Loucy (cell line): Measurements from ENCODE around the gene ROBO1.

Experiments used
- H2AFZ ChIP-seq: fragments of 200-600 bp; sonication (generic); 2 replicates; pipeline ENCODE4 v1.6.0; 2016; ENCODE audit warnings: antibody characterized with exemption, mild to moderate bottlenecking, low read length, moderate library complexity
- H3F3A ChIP-seq: fragments of 200-600 bp; 2 replicates; pipeline ENCODE4 v1.6.0; 2016; ENCODE audit warnings: antibody characterized with exemption, low read depth, mild to moderate bottlenecking
- H3K27me3 ChIP-seq: fragments of 200-600 bp; sonication (generic); 2 replicates; pipeline ENCODE4 v1.6.1; 2014; ENCODE audit warnings: low read length, mild to moderate bottlenecking; ENCODE audit not compliant: insufficient read depth, poor library complexity, severe bottlenecking
- H3K36me3 ChIP-seq: fragments of 200-600 bp; sonication (generic); 2 replicates; pipeline ENCODE4 v1.6.1; 2016; ENCODE audit warnings: low read length; ENCODE audit not compliant: insufficient read depth
- H3K4me1 ChIP-seq: fragments of 200-600 bp; sonication (generic); 2 replicates; pipeline ENCODE4 v1.5.1; 2014; ENCODE audit warnings: low read length, mild to moderate bottlenecking; ENCODE audit not compliant: insufficient read depth, poor library complexity, severe bottlenecking
- H3K4me2 ChIP-seq: fragments of 200-600 bp; sonication (generic); 2 replicates; pipeline ENCODE4 v1.6.0; 2014; ENCODE audit warnings: antibody characterized with exemption, low read length, low read depth, mild to moderate bottlenecking; ENCODE audit not compliant: poor library complexity, severe bottlenecking
- H3K4me3 ChIP-seq: fragments of 200-600 bp; sonication (generic); 2 replicates; pipeline ENCODE4 v1.5.1; 2014; ENCODE audit warnings: low read length, mild to moderate bottlenecking, mixed read lengths; ENCODE audit not compliant: poor library complexity, severe bottlenecking
- H3K79me2 ChIP-seq: fragments of 200-600 bp; sonication (generic); 2 replicates; pipeline ENCODE4 v1.6.1; 2014; ENCODE audit warnings: low read length; ENCODE audit not compliant: insufficient read depth
- H3K9ac ChIP-seq: fragments of 200-600 bp; sonication (generic); 2 replicates; pipeline ENCODE4 v1.6.0; 2014; ENCODE audit warnings: mild to moderate bottlenecking, low read depth, low read length, moderate library complexity; ENCODE audit not compliant: poor library complexity, severe bottlenecking
- H3K9me2 ChIP-seq: fragments of 200-600 bp; sonication (generic); replicated peaks from 2 replicates; pipeline ENCODE4 v1.6.1; 2016; ENCODE audit warnings: low read depth, low read length, mixed read lengths
- H3K9me3 ChIP-seq: fragments of 200-600 bp; sonication (generic); 2 replicates; pipeline ENCODE4 v1.6.1; 2014; ENCODE audit warnings: mild to moderate bottlenecking, antibody characterized with exemption, low read length, low read depth; ENCODE audit not compliant: insufficient read depth
- H4K20me1 ChIP-seq: fragments of 200-600 bp; sonication (generic); 2 replicates; pipeline ENCODE4 v1.6.0; 2014; ENCODE audit warnings: antibody characterized with exemption, low read length, mild to moderate bottlenecking; ENCODE audit not compliant: insufficient read depth, poor library complexity, severe bottlenecking
- CTCF ChIP-seq: fragments of 200-600 bp; sonication (generic); conservative IDR thresholded peaks from 2 replicates; pipeline ENCODE4 v1.5.1; 2014; ENCODE audit warnings: mild to moderate bottlenecking, antibody characterized with exemption, low read length
- EZH2phosphoT487 ChIP-seq: fragments of 200-600 bp; IDR thresholded peaks from 2 replicates; pipeline ENCODE4 v1.6.1; 2018; ENCODE audit warnings: antibody characterized with exemption, mild to moderate bottlenecking, moderate library complexity, borderline replicate concordance

The ROBO1 gene

GRCh38 chr3:79113876-79114275 is 653.9 kb downstream of the ROBO1 start:
- Histone ChIP-seq H2AFZ (no peak overlapping the region), H3K9ac (no peak overlapping the region), H3K79me2 (no peaks in the 10 kb centered on the region), H3K27me3 (no peaks in the 10 kb centered on the region), H3F3A (no peaks in the 10 kb centered on the region), H3K36me3 (no peaks in the 10 kb centered on the region), H3K9me3 (no peaks in the 10 kb centered on the region), H3K4me1 (no peaks in the 10 kb centered on the region), H3K4me3 (no peak overlapping the region), H3K4me2 (no peak overlapping the region), H3K9me2 (no peaks in the 10 kb centered on the region), H4K20me1 (no peaks in the 10 kb centered on the region)
- TF ChIP-seq EZH2phosphoT487 (no peak), CTCF (no peak)

DNA sequence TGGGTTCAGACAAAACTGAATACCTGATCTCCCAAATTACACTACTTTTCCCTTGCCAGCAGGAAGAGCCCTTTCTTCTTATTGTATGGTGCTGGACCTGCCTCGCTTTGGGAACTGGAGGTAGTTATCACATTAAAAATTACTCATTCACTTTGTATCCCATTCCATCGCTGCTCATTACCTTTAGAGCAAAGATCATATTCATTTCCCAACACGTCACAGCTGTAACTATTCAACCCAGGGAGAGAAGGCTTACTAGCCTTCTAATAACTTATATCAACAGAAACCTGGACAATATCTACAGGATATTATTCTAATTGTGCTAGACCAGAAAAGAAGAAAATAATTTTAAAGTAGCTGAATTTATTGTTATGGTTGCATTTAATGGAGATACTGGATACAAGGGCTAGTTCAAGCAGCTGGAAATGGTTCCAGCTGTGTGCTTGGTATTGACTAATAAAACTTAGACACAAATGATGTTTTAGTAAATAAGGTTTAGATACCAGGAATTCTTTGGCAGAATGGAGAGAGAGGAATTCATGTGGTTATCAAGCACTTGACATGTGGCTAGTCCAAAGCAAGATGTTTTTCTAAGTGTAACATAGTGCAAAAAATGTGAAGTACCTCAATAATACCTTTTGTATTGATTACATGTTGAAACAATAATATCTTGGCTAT is 656.3 kb downstream of the ROBO1 start:
- Histone ChIP-seq H3K4me1 (no peaks in the 10 kb centered on the region), H3F3A (no peaks in the 10 kb centered on the region), H3K4me2 (no peak overlapping the region), H4K20me1 (no peaks in the 10 kb centered on the region), H3K79me2 (no peaks in the 10 kb centered on the region), H3K9ac (no peak overlapping the region), H3K9me2 (no peaks in the 10 kb centered on the region), H2AFZ (no peak overlapping the region), H3K9me3 (no peaks in the 10 kb centered on the region), H3K4me3 (no peak overlapping the region), H3K36me3 (no peaks in the 10 kb centered on the region), H3K27me3 (no peaks in the 10 kb centered on the region)
- no peak for TF ChIP-seq EZH2phosphoT487
- no peak for TF ChIP-seq CTCF

- no peaks in the 10 kb centered on the region for H3K79me2 ChIP-seq
Observed at GRCh38 chr3:79109754-79110153, 658.0 kb downstream of the ROBO1 start.

More at GRCh38 chr3:79109754-79110153, 658.0 kb downstream of the ROBO1 start:
- H3F3A ChIP-seq: no peaks in the 10 kb centered on the region
- H4K20me1 ChIP-seq: no peaks in the 10 kb centered on the region
- H3K4me2 ChIP-seq: no peak overlapping the region
- H3K36me3 ChIP-seq: no peaks in the 10 kb centered on the region
- TF ChIP-seq CTCF (no peak), EZH2phosphoT487 (no peak)
- no peak overlapping the region for H3K9ac ChIP-seq
- no peaks in the 10 kb centered on the region for H3K4me1 ChIP-seq
- no peak overlapping the region for H3K4me3 ChIP-seq
- H3K9me2 ChIP-seq: no peaks in the 10 kb centered on the region
- H3K9me3 ChIP-seq: no peaks in the 10 kb centered on the region
- H2AFZ ChIP-seq: no peak overlapping the region
- H3K27me3 ChIP-seq: no peaks in the 10 kb centered on the region
